GM18526 (cell line): ENCODE results near the gene ANKRD34C.

Experiments used
- POLR2A ChIP-seq: IDR thresholded peaks from 3 replicates; pipeline ENCODE4 v1.6.1; 2011; ENCODE audit not compliant: insufficient read length; ENCODE audit errors: extremely low read depth

Gene ANKRD34C

DNA sequence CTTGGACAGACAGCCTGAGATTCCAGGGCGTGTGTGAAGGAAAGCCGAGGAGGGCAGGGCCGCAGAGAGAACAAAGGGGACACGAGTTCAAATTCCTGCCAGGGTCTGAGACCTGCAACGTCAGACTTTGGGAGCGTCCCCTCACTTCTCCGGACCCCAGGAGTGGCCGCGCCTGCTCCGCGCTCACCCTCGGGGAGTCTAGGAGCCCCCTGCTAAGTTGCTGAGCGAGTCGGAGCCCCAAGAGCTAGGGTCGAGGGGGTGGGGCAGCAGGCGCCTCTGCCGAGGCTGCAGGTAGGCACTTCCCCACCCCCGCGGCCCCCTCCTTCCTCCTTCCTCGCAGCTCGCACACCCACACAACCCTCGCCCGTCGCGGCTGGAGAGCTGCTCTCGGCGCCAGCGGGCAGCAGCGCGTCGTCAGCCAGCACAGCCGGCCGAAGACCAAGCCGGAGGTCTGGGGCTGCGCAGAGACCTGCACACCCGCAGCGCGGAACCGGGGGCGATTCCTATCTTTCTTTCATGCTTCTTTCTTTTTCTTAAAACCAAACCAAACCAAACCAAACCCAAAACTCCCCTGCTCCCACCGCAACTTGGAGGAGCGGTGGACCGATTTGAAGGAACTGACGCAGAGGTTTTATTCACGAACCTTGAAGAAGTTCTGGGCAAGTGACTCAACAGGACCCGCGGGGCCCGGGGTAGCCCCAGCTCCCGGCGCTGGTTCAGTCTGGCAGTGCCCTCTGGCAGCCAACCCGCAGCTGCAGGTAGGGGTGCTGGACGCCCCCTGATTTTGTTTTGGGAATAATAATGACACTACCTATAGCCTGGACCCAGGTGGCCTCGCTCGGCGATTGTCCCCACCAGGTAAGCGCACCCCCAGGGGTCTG is at the start of gene ANKRD34C:
ANKRD34C (plus strand) TSS at position 352 of the 881 bp plus-strand sequence. CDS start 10,563 bp downstream, outside the sequence.
- no peak for TF ChIP-seq POLR2A

DNA sequence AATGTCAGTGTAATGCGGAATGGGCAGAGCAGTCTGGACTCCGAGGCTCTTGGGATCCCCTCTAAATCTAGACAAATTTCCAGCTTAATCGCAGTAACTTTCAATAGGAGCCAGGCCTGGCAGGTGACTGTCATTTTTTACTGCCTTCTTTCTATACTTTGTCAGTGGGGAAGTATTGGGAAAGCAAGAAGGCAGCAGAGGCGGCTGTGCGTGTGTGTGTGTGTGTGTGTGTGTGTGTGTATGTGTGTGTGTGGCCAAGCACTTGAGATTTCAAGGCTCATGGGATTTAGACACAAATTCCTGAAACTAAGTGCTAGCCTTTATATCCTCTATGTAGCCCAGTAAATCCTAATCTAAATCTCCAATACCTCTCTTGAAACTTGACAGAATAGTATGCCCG is 49.3 kb upstream of the ANKRD34C start:
- TF ChIP-seq POLR2A: no peak

DNA sequence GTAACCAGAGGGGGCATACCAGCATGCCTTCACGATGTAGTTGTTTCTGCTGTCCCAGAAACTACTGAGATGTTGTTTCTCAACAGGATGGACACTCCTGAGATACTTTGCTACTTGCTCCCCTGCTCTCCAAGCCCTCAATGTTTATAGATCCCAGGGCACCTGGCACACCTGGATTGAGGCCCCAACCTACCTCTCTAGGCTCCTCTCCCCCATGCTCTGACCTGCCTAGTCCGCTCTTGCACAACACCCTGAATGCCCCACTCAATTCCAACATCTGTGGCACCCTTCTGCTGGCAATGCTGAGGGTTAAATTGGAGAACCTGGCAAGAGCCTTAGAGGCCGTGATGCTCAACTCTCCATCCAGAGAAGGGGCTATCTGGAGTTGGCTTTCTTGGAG is 42.5 kb upstream of the ANKRD34C start:
- TF ChIP-seq POLR2A: no peak

DNA sequence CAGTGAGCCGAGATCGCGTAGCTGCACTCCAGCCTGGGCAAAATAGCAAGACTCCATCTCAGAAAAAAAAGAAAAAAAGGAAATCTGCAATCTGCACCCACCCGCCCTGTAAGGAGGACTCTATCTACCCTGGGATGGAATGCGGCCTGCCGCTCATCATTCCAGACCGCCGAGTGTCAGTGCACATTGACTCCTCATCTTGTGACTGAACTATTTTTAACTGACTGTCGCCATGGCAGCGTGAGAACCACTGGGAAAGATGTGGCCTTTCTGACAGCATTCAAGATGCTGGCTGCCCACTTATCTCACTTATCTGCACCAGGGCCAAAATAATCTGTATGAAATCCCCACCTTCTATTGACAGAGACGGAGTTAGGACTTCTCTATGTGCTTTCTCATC is 38.8 kb upstream of the ANKRD34C start:
- TF ChIP-seq POLR2A: no peak

DNA sequence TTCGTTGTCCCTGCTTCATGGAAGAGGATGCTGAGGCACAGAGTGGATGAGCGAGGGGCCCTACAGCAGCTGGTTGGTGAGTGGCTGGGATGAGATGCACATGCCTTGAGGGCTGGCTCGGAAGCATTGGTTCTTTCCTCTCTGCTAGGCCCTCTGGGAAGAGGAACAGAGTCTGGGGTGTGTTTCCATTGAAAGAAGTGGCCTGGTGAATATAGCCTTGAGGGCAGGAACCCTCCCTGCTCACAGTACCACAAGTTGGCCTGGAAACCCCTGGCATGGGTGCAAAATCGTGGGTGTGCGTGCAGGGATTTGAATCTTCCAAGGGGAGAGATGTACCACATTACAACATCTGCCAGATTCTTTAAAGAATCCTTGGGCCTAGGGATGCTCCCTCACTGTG is 37.6 kb upstream of the ANKRD34C start:
- no peak for TF ChIP-seq POLR2A

DNA sequence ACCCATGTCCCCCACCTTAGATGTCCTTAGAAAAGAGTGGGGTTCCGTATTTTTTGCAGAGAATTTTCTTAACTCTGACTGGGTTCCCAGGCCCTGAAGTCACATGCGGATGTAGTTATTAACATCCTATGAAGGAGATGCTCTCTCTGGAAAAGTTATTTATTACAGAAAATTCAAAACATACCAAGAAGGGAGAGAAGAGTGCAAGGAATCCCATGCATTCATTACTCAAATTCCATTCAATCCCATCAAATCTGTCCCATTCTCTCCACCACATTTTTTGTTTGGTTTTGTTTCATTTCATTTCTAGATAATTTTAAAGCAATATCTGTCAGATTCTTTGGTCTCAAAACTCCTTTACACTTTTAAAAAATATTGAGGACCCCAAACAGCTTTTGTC is 34.3 kb upstream of the ANKRD34C start:
- no peak for TF ChIP-seq POLR2A

DNA sequence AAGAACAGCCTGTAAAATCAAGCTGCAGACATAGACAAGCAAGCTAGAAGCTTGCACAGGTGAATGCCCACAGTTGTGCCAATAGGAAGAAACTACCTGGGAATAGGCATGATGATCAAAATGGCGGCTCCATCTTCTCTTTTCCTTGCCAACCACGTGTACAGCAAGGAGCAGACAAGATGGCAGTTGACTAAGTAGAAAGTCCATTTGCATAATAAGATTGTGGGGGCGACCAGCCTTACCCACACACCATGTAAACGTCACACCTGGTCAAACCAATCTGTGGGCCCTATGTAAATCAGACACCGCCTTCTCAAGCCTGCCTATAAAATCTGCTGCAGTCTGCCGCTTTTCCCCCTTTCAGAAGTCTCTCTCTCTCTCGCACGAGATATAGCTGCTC is 25.1 kb upstream of the ANKRD34C start:
- no peak for TF ChIP-seq POLR2A

DNA sequence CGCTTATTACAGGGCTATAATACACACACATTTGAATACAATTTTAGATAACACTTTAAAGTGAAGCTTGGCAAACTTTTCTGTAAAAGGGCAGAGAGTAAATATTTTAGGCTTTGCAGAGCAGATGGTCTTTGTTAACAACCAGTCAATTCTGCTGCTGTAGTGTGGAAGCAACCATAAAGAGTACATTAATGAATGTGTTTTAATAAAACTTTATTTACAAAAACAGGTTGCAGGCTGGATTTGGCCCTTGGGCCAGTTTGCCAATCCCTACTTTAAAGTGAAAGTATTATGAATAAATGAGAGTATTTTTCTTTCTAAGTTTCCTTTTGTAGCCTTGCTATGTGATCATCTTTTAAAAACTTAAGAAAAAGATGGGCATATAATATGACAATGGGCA is 20.7 kb upstream of the ANKRD34C start:
- no peak for TF ChIP-seq POLR2A

DNA sequence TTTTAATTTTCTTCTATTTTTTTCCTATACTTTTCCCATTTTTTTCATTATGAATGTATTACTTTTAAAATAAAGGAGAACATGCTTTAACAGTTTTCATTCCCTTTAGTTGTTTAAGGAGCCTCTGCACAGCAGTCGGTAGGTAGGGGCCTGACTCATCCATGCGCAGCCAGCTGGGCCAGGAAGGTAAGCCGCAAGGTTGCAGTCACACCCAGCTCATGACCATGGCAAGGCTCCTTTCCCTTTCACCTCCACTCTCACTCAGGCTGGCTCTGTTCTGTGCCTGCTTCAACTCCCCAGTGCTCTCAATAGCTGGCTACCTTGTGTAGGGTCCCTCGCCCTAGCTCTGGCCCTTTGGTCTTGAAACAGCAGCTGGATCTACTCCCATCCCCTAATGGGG is 17.4 kb upstream of the ANKRD34C start:
- TF ChIP-seq POLR2A: no peak

DNA sequence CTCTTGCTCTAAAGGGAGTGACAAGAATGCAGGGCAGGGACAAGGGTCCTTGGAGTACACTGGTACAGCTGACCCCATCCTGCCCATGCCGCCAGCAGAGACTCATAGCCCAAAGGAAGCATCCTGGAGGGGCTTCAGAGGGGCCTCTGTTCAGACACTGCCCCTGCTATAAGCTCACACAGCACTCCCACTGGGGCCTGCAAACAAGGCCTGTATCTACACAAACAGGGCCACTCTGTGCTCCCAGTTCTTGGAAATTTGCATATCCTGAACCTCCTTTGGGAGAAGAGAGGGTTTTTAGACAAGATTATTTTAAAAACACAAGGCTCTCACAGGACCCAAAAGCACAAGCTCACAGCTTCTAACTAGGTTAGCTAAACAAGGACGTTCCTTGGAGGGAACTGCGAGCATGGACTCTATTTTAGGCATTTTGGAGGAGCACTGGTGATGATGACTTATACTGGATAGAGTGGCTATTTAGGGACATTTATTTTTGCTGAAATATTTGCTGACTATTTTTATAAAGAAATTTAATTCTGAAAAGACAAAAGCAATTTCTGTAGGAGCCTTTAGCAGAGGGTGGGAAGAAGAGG is 16.4 kb upstream of the ANKRD34C start:
- TF ChIP-seq POLR2A: no peak

DNA sequence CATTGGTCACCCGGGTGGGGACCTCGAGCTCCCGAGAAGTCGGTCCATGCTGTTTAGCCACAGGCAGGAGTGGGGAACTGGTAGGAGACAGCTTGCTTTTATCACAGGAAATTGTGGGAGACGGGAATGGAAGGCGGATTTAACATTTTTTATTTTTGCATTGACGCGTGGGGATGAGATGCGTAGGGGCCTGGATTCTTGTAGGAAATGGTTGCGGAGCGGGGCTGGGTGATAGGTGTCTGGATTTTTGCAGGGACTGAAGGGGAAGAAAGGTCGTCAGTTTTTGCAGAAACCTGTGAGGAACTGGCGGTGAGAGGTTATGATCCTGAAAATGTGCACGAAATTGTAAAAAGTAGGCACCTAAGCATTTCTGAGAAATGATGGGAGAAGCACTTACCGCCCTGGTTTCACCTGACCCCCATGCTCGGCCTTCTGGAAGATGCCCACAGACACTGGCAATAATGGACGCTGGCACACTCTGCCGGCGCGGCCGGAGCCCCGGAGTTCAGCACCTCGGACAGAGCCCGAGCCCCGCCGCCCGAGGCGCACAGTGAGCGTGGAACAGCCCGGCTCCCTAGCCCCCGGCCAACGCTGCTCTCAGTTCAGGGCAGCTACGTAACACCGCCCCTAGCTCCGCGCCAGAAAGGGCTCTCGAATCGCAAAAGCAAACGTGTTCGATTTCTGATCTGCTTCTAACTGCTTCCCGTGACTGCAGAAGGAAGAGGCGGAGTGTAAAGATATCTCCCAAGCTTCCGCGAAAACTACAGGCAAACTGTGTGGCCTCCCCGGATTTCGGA is 928 bp downstream of the ANKRD34C start:
- no peak for TF ChIP-seq POLR2A

DNA sequence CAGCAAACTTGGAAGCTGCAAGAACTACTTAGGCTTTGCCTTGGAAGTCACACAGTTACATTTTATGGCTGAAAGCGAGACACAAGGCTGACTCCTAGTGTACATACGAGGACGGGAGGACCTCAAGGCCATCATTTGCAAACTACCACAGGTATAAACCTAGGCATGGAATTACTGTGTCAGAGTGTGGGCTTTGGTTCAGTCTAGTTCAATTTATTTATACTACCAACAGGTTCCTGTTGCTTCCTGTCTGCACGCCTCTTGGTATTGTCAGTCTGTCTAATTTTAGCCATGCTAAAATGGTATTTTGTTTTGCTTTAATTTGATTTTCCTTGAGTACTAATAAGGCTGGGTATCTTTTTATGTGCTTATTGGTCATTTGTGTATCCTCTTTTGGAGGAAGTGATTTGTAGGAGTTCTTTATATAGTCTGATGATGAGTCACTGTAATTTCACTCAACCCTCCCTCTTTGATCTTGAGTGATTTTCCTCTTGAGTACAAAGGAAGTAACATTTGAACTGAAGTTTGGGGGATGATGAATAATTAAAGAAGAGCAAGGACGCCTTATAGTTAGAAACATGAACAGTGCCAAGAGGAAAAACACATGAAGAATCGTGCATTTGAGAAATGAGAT is 8.2 kb downstream of the ANKRD34C start:
- no peak for TF ChIP-seq POLR2A

DNA sequence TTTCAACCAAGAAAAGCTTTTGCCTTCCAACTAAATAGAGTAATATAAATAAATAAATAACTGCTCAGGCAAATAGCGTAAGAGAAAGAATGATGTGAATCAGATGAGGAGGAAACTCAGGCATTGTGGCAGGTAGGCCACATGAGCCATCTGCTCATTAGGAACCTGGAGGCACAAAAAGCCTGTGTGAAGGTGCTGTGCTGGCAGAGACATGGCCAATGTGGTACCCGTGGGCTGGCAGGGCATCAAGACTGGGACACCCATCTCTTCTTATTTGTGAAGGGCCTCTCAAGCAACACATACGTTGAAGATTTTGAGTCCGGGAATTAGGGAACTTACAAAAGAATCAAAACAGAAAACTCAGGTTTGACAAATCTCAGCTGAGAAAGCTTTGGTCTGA is 9.5 kb downstream of the ANKRD34C start:
- TF ChIP-seq POLR2A: no peak

DNA sequence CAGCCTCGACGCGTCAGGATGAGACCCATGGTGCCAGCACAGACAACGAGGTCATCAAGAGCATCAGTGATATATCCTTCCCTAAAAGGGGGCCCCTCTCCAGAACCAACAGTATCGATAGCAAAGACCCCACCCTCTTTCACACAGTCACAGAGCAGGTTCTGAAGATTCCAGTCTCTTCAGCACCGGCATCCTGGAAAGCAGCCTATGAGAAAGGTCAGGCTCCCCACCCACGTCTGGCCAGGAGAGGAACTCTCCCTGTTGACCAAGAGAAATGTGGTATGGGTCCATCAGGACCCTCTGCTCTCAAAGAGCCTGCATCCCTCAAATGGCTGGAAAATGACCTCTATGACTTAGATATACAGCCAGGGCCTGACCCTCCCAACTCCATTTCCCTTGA is 11.6 kb downstream of the ANKRD34C start:
- TF ChIP-seq POLR2A: no peak

DNA sequence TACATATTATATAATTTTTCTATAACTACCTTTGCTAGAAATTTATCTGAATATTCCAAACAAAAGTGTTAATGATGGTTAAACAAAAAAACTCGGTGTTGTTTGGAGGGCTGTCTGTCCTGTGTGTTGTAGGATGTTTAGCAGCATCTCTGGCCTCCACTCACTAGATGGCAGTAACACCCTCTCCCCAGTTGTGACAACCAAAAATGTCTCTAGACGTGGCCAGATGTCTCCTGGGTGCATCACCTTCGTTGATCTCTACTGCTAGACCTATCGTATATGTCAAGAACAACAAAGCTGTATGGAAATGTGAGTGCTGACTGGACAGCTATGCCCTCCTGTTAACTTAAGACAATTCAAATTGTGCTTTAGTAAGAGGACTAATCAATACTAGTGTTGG is 14.1 kb downstream of the ANKRD34C start:
- TF ChIP-seq POLR2A: no peak
